NB4 (cell line): ENCODE measurements around the gene NCOR1.

Source experiments
- DNase-seq: peaks from one replicate; pipeline ENCODE4 v3.0.0; 2010; ENCODE audit warnings: low read depth
- H3K4me3 ChIP-seq: one replicate; pipeline ENCODE4 v1.5.1; 2011; ENCODE audit warnings: mild to moderate bottlenecking, low read depth, low read length, moderate library complexity
- MYC ChIP-seq: IDR thresholded peaks from 2 replicates; pipeline ENCODE4 v1.6.1; 2011; ENCODE audit warnings: low read depth, low read length
- POLR2A ChIP-seq: IDR thresholded peaks from 2 replicates; pipeline ENCODE4 v1.6.1; 2011; ENCODE audit warnings: mild to moderate bottlenecking; ENCODE audit not compliant: insufficient read length; ENCODE audit errors: extremely low read depth
- TF ChIP-seq, protein P1 (sequence below): IDR thresholded peaks from one replicate; pipeline ENCODE4 v1.5.1; 2012; ENCODE audit warnings: low read depth, low read length
- TF ChIP-seq, protein P2 (sequence below): IDR thresholded peaks from 2 replicates; pipeline ENCODE4 v1.6.1; 2011; ENCODE audit warnings: low read depth, low read length

NCOR1 gene

DNA sequence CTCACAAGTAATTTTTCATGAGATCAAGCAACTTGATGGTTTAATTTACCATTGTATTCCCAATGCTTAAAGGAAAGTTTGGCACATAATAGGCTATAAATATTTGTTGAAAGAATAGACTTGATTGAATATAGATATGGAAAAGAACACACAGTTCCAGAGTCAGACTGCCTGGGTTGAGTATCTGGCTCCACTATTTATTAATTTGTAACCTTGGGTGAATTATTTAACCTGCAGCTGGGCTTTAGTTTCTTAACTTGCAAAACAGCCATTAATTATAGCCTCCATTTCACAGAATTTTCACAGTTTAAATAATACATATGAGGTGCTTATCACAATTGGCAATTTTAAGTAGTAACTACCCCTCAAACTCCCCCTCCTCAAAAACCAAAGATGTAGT, 73.6 kb downstream of the NCOR1 start:
- TF ChIP-seq POLR2A (no peak), MYC (no peak)
- no peak for DNase-seq
- no peak overlapping the region for H3K4me3 ChIP-seq

DNA sequence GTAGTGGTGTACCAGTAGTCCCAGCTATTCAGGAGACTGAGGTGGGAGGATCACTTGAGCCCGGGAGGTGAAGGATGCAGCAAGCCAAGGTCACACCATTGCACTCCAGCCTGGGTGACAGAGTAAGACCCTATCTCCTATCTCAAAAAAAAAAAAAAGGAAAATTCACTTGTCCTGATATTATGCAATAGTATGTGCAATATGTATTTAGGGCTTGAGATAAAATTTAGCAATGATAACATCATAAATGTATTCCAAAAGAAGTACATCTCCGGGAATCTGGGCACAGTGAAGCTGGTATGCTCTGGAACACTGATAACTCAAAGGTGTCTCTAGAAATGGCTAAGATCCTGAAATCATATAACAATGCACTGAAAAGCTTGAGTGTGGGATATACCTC, 74.5 kb downstream of the NCOR1 start:
- DNase-seq, result no peak
- H3K4me3 ChIP-seq, result no peak overlapping the region
- no peak for TF ChIP-seq MYC
- TF ChIP-seq, protein P1, sequence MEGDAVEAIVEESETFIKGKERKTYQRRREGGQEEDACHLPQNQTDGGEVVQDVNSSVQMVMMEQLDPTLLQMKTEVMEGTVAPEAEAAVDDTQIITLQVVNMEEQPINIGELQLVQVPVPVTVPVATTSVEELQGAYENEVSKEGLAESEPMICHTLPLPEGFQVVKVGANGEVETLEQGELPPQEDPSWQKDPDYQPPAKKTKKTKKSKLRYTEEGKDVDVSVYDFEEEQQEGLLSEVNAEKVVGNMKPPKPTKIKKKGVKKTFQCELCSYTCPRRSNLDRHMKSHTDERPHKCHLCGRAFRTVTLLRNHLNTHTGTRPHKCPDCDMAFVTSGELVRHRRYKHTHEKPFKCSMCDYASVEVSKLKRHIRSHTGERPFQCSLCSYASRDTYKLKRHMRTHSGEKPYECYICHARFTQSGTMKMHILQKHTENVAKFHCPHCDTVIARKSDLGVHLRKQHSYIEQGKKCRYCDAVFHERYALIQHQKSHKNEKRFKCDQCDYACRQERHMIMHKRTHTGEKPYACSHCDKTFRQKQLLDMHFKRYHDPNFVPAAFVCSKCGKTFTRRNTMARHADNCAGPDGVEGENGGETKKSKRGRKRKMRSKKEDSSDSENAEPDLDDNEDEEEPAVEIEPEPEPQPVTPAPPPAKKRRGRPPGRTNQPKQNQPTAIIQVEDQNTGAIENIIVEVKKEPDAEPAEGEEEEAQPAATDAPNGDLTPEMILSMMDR, result no peak
- TF ChIP-seq, protein P2, sequence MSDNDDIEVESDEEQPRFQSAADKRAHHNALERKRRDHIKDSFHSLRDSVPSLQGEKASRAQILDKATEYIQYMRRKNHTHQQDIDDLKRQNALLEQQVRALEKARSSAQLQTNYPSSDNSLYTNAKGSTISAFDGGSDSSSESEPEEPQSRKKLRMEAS, result no peak

DNA sequence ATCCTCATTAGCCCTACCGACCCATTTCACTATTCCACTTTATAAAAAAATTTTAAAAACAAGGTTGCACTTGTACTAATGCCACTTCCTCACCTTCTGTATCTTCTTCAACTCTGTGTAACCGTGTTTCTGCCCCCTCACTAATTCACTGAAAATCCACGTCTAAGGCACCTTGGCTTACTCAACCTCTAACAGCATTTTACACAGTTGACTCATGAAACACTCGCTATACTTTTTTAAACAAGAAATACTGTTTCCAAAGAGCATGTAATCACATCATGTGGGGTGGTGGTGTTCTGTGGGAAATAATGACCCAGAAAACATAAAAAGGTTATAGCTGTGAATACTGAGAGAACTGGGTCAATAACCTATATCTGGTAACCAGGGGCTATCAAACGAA, 79.9 kb downstream of the NCOR1 start:
- TF ChIP-seq, protein P1, result no peak
- TF ChIP-seq, protein P2, result no peak
- no peak for TF ChIP-seq MYC
- no peak for TF ChIP-seq POLR2A
- no peak for DNase-seq
- H3K4me3 ChIP-seq, result no peak overlapping the region

DNA sequence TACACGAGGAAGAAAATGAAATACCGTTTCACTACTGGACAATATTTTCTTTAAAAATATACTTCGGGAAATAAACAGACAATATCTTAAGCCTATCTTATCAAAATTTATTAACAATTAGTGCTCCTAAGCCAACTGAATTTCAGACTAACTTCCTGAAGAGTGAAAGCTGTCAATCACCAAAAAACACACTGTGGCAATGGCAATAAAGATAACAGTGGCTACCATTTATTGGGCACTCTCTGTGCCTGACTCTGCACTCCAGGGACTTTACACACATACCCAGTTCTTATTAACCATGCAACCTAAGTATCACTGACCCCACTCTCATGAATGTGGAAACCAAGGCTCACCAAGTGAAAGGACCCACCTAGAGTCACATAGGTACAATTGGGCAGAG, 83.7 kb downstream of the NCOR1 start:
- TF ChIP-seq, protein P2, result no peak
- no peak for TF ChIP-seq POLR2A
- TF ChIP-seq, protein P1, result no peak
- no peak for TF ChIP-seq MYC
- H3K4me3 ChIP-seq, result no peak overlapping the region
- DNase-seq, result no peak

DNA sequence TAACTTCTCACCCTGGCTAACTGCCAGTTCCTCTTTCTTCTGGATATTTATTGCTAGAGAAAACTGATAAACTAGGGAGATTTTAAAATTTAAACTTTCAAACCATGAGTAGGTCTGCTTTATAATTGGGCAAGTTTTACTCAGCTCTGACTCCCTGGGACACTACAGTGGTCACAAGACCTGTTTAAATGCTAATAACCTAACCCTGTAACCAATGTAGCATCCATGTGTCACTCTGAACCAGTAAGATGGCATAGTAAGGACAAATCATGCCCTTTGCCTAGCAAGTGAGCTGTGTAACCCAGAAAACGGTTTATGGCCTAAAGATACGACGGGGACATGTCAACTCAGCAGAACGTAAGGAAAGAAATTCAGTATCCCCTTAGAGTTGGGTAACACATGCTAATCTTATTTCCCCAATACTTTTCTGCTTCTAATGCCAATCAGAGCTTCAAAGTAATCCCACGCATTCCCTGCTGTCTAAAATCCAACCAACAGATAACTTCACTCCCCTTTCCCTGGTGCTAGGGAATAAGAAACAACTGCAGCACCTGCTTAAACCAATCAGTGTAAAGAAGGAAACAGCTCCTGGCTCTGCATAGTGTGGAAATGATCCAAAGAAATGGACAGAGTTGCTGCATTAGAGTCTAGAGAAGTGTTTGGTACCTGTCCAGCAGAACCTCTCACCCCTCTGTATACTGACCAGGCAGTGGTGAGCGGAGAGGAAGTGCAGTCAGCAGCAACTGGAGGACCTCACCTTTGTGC, 85.7 kb downstream of the NCOR1 start:
- no peak for TF ChIP-seq POLR2A
- TF ChIP-seq, protein P1, result no peak
- TF ChIP-seq, protein P2, result no peak
- TF ChIP-seq MYC, result no peak
- no peak for DNase-seq
- no peak overlapping the region for H3K4me3 ChIP-seq

DNA sequence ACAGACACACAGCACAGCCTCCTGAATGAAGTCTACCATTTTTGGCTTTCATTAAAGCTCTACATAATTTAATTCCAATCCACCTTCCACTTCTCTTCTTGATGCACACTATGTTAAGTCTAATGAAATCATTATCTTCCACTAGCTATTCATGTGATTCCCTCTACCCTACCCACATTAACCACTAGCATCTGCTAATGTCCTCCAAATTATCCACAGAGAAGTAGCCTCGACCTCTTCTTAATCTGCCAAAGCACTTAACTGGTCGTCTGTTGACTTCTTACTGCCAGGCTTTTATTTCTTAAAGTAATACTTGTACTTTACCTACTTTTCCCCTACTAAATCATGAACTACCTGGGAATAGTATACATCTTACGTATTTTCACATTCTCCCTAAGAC, 91.8 kb downstream of the NCOR1 start:
- H3K4me3 ChIP-seq, result no peak overlapping the region
- no peak for DNase-seq
- TF ChIP-seq, protein P2, result no peak
- no peak for TF ChIP-seq MYC
- no peak for TF ChIP-seq POLR2A
- TF ChIP-seq, protein P1, result no peak
